Measurements from ENCODE around the gene SLC35F5.
"Not testable (repeated sequence)": the region's sequence is repeated elsewhere in the genome, so short reads cannot be mapped to it uniquely, and the experiment has no call there.

SLC35F5 gene

GRCh38 chr2:113755035-113755834 is 1.2 kb downstream of the SLC35F5 start:
- no peak for DNase-seq (ENCODE audit: low spot score)

GRCh38 chr2:113754160-113754559 is 2.3 kb downstream of the SLC35F5 start:
- DNase-seq (ENCODE audit: low spot score) = no peak

- DNase-seq (ENCODE audit: low spot score) = no peak
These were observed 6.1 kb downstream of the SLC35F5 start for GRCh38 chr2:113750385-113750784.

GRCh38 chr2:113741091-113741490 is 15.4 kb downstream of the SLC35F5 start:
- no peak for DNase-seq (ENCODE audit: low spot score)

- no peak for DNase-seq (ENCODE audit: low spot score)
These were observed 16.6 kb downstream of the SLC35F5 start for GRCh38 chr2:113739849-113740248.

- no peak for DNase-seq (ENCODE audit: low spot score)
These were observed 22.3 kb downstream of the SLC35F5 start for GRCh38 chr2:113734185-113734584.

GRCh38 chr2:113724010-113724409 is 32.4 kb downstream of the SLC35F5 start:
- no peak for DNase-seq (ENCODE audit: low spot score)

- DNase-seq (ENCODE audit: low spot score) = no peak
These were observed 33.0 kb downstream of the SLC35F5 start for GRCh38 chr2:113723411-113723810.

GRCh38 chr2:113720167-113720566 is 36.3 kb downstream of the SLC35F5 start:
- DNase-seq (ENCODE audit: low spot score) = peak; percentile 39

- no peak for DNase-seq (ENCODE audit: low spot score)
These were observed 40.2 kb downstream of the SLC35F5 start for GRCh38 chr2:113716291-113716690.

GRCh38 chr2:113712941-113713340 is 43.5 kb downstream of the SLC35F5 start:
- no peak for DNase-seq (ENCODE audit: low spot score)

- DNase-seq (ENCODE audit: low spot score) = no peak
These were observed 44.6 kb downstream of the SLC35F5 start for GRCh38 chr2:113711851-113712250.

- no peak for DNase-seq (ENCODE audit: low spot score)
These were observed 47.4 kb downstream of the SLC35F5 start for GRCh38 chr2:113709022-113709421.

- DNase-seq (ENCODE audit: low spot score) = no peak
These were observed 49.3 kb downstream of the SLC35F5 start for GRCh38 chr2:113707106-113707505.

- no peak for DNase-seq (ENCODE audit: low spot score)
These were observed 50.4 kb downstream of the SLC35F5 start for GRCh38 chr2:113705982-113706523.

- not testable (repeated sequence) for DNase-seq (ENCODE audit: low spot score)
These were observed 52.0 kb downstream of the SLC35F5 start for GRCh38 chr2:113704300-113704993.

GRCh38 chr2:113703386-113704299 is 52.8 kb downstream of the SLC35F5 start:
- no peak for DNase-seq (ENCODE audit: low spot score)

- DNase-seq (ENCODE audit: low spot score) = peak; percentile 62
These were observed 56.1 kb downstream of the SLC35F5 start for GRCh38 chr2:113700186-113700841.

- no peak for DNase-seq (ENCODE audit: low spot score)
These were observed 57.5 kb downstream of the SLC35F5 start for GRCh38 chr2:113698892-113699447.

- DNase-seq (ENCODE audit: low spot score) = not testable (repeated sequence)
These were observed 58.2 kb downstream of the SLC35F5 start for GRCh38 chr2:113698251-113698650.

GRCh38 chr2:113697516-113697915 is 58.9 kb downstream of the SLC35F5 start:
- DNase-seq (ENCODE audit: low spot score) = no peak
